Panc1 (cell line): Measurements from ENCODE around the gene BNC1. TPM values are rescaled to one million over a fixed set of nuclear protein-coding genes. Genes with fewer than 3 reads are reported as not detected.
A peak's percentile ranks its signal among the peaks of the same experiment; 100 is the strongest.

ENCODE experiments used
- ATAC-seq: fragments of 200-7000 bp; cut with Tn5 transposase; 2 replicates; pipeline ENCODE4 v1.9.1; 2020; ENCODE audit warnings: mild to moderate bottlenecking, moderate library complexity
- Bru-seq: library from RNA; stranded (reverse); fragments of 400-500 nt; gene quantifications from one replicate; lab custom pipeline; 2021; lab: Mats Ljungman, UMichigan
- BruChase-seq, 2 experiments: library from RNA; stranded (reverse); fragments of 400-500 nt; gene quantifications; one replicate each; lab custom pipeline; 2021; lab: Mats Ljungman, UMichigan
- BruUV-seq: library from RNA; stranded (reverse); fragments of 400-500 nt; replicated peaks from 2 replicates; lab custom pipeline; 2021; lab: Mats Ljungman, UMichigan
- CTCF ChIA-PET: fragments of 300-600 bp; sonication (Branson Sonifier 250); formaldehyde crosslinking; loops from one replicate; lab custom pipeline; 2022; ENCODE audit warnings: antibody characterized with exemption; lab: Charles Lee
- POLR2A ChIA-PET: fragments of 300-600 bp; sonication (Branson Sonifier 250); formaldehyde crosslinking; loops from one replicate; lab custom pipeline; 2022; ENCODE audit warnings: antibody characterized with exemption; lab: Charles Lee
- DNase-seq: peaks from one replicate; pipeline ENCODE4 v3.0.0-alpha.2; 2010; ENCODE audit warnings: low read depth, low spot score
- H3K27ac ChIP-seq: 2 replicates; pipeline ENCODE4 v1.5.1; 2011; ENCODE audit warnings: mild to moderate bottlenecking, low read length, inconsistent platforms
- H3K27me3 ChIP-seq: fragments of 200-500 bp; sonication (Bioruptor generic); 2 replicates; pipeline ENCODE4 v1.6.0; 2014; ENCODE audit warnings: low read length, inconsistent platforms; ENCODE audit not compliant: control insufficient read depth, insufficient read depth
- H3K36me3 ChIP-seq: fragments of 200-500 bp; sonication (Bioruptor generic); 2 replicates; pipeline ENCODE4 v1.5.1; 2014; ENCODE audit warnings: inconsistent platforms, mild to moderate bottlenecking, low read length, moderate library complexity; ENCODE audit not compliant: control insufficient read depth, insufficient read depth
- H3K4me1 ChIP-seq: 2 replicates; pipeline ENCODE4 v1.5.1; 2011; ENCODE audit warnings: inconsistent platforms, mild to moderate bottlenecking, low read length, moderate library complexity; ENCODE audit not compliant: control insufficient read depth, insufficient read depth
- H3K4me3 ChIP-seq, 2 experiments: 2 replicates each; pipeline ENCODE4 v1.5.1; 2011 to 2012; ENCODE audit warnings: low read depth in 2 of 2, low read length in 2 of 2, mild to moderate bottlenecking in 2 of 2, inconsistent platforms in 1 of 2, moderate library complexity in 1 of 2
- H3K9me3 ChIP-seq: fragments of 200-500 bp; sonication (Bioruptor generic); 2 replicates; pipeline ENCODE4 v1.5.1; 2014; ENCODE audit warnings: low read depth, mild to moderate bottlenecking, inconsistent platforms, low read length, moderate library complexity; ENCODE audit not compliant: control insufficient read depth, insufficient read depth
- CTCF ChIP-seq: fragments of 450-650 bp; IDR thresholded peaks from 2 replicates; pipeline ENCODE4 v1.5.1; 2017; ENCODE audit warnings: mild to moderate bottlenecking
- POLR2AphosphoS5 ChIP-seq: IDR thresholded peaks from 2 replicates; pipeline ENCODE4 v1.6.1; 2012; ENCODE audit warnings: mild to moderate bottlenecking, low read depth, low read length, moderate library complexity
- REST ChIP-seq, 2 experiments: IDR thresholded peaks; 2 replicates each; pipeline ENCODE4 v1.6.1; 2011 to 2012; ENCODE audit warnings: low read depth in 2 of 2, control low read depth in 1 of 2, low read length in 1 of 2, mild to moderate bottlenecking in 1 of 2, moderate library complexity in 1 of 2; ENCODE audit not compliant: insufficient read depth in 1 of 2
- SIN3A ChIP-seq: IDR thresholded peaks from 2 replicates; pipeline ENCODE4 v1.6.1; 2012; ENCODE audit warnings: low read depth, mild to moderate bottlenecking, low read length, moderate library complexity, borderline replicate concordance; ENCODE audit not compliant: insufficient read depth
- TCF7L2 ChIP-seq: IDR thresholded peaks from 2 replicates; pipeline ENCODE4 v1.6.1; 2011; ENCODE audit warnings: mild to moderate bottlenecking, low read depth, low read length, inconsistent platforms
- in situ Hi-C: cut with HindIII; loops from 2 replicates; pipeline ENCODE4 v1.10.0; 2016; ENCODE audit warnings: low sequenced_read_pairs, low pct_unique_long_range_greater_than_20kb
- intact Hi-C: fragments of 100-400 bp; cut with micrococcal nuclease; formaldehyde crosslinking; loops from one replicate; pipeline ENCODE4 v1.10.0; 2022; ENCODE audit not compliant: unreplicated experiment
- long read RNA-seq: library from polyadenylated mRNA; unstranded; transcript quantifications from one replicate; pipeline ENCODE4 v2.0.0, GENCODE V29; 2021; ENCODE audit not compliant: unreplicated experiment
- polyA plus RNA-seq: library from polyadenylated mRNA; unstranded; fragments of >200 nt; gene quantifications from one replicate; pipeline ENCODE4 v1.2.1, GENCODE V29; 2012; ENCODE audit warnings: missing spikeins; ENCODE audit not compliant: insufficient read length
- total RNA-seq: library from RNA; stranded (reverse); gene quantifications from one replicate; pipeline ENCODE4 v1.2.1, GENCODE V29; 2021; ENCODE audit not compliant: unreplicated experiment

Gene BNC1
- total RNA-seq (not detected), Bru-seq, nascent RNA (not detected), BruChase-seq, experiment 1, labeled RNA remaining after a 2-hour chase (percentile 3 among the genes with signal in this experiment), BruChase-seq, experiment 2, labeled RNA remaining after a 6-hour chase (not detected)
- polyA plus RNA-seq = not detected
- long read RNA-seq = 0 reads

- BruUV-seq = no TSS peak
- ATAC-seq = no peak
- no peaks in the 10 kb centered on the region for H3K9me3 ChIP-seq
- ChIA-PET POLR2A (no interaction called here), CTCF (no interaction called here)
- no peaks in the 10 kb centered on the region for H3K27me3 ChIP-seq
- in situ Hi-C loops (no loop called here), intact Hi-C loops (no loop called here)
- H3K27ac ChIP-seq = no peak within 1 kb of the TSS
- TF ChIP-seq REST (IDR thresholded peaks at IDR 0.05; ENCODE audit: insufficient read depth in 1 of 2, low read depth in 2 of 2, low read length in 1 of 2) (no peak), SIN3A (no peak), POLR2AphosphoS5 (no peak), CTCF (no peak), TCF7L2 (no peak)
- H3K4me3 ChIP-seq = no peak within 1 kb of the TSS
- DNase-seq = no peak
- no peaks in the 10 kb centered on the region for H3K36me3 ChIP-seq
- no peaks in the 10 kb centered on the region for H3K4me1 ChIP-seq
Observed at GRCh38 chr15:83284559-83285283, at the start of gene BNC1. Gene BNC1 (minus strand): TSS chr15:83284664. CDS start chr15:83284628, 36 bp downstream.

GRCh38 chr15:83327041-83327440, 42.6 kb upstream of the BNC1 start:
- POLR2A ChIA-PET = no interaction called here
- in situ Hi-C loops = no loop called here

More at GRCh38 chr15:83327041-83327440, 42.6 kb upstream of the BNC1 start:
- ATAC-seq = no peak
- no peaks in the 10 kb centered on the region for H3K36me3 ChIP-seq
- no peaks in the 10 kb centered on the region for H3K9me3 ChIP-seq
- intact Hi-C loops = no loop called here
- H3K4me1 ChIP-seq = no peaks in the 10 kb centered on the region
- no peak for TF ChIP-seq REST (IDR thresholded peaks at IDR 0.05; ENCODE audit: insufficient read depth in 1 of 2, low read depth in 2 of 2, low read length in 1 of 2)
- no peak for TF ChIP-seq SIN3A
- no peak for TF ChIP-seq CTCF
- TF ChIP-seq TCF7L2 = no peak
- no peak for TF ChIP-seq POLR2AphosphoS5
- H3K4me3 ChIP-seq = no peak overlapping the region
- H3K27ac ChIP-seq = no peak overlapping the region
- no peaks in the 10 kb centered on the region for H3K27me3 ChIP-seq
- no peak for DNase-seq
- no TSS peak for BruUV-seq
- CTCF ChIA-PET = no interaction called here
